ENCODE measurements around the gene JAK3.
"Not testable (repeated sequence)": the region's sequence is repeated elsewhere in the genome, so short reads cannot be mapped to it uniquely, and the experiment has no call there.

JAK3 gene

GRCh38 chr19:17783721-17784120 lies 64.1 kb downstream of the JAK3 start:
- intact Hi-C loops (cut with DNase I), result loop anchor here (5.0 kb wide), 1 partner anchor 81 kb away; no protein-coding TSS in a partner anchor
- DNase-seq, result not testable (repeated sequence)

- DNase-seq, result no peak
- intact Hi-C loops (cut with DNase I), result loop anchor here (5.0 kb wide), 1 partner anchor 78 kb away; no protein-coding TSS in a partner anchor
Measured at GRCh38 chr19:17780781-17781180, 67.0 kb downstream of the JAK3 start.

- peak in 5 of 10 donors; percentile 28 to 92 (median 44) for DNase-seq
Measured at GRCh38 chr19:17778968-17779929, 68.5 kb downstream of the JAK3 start.

DNA sequence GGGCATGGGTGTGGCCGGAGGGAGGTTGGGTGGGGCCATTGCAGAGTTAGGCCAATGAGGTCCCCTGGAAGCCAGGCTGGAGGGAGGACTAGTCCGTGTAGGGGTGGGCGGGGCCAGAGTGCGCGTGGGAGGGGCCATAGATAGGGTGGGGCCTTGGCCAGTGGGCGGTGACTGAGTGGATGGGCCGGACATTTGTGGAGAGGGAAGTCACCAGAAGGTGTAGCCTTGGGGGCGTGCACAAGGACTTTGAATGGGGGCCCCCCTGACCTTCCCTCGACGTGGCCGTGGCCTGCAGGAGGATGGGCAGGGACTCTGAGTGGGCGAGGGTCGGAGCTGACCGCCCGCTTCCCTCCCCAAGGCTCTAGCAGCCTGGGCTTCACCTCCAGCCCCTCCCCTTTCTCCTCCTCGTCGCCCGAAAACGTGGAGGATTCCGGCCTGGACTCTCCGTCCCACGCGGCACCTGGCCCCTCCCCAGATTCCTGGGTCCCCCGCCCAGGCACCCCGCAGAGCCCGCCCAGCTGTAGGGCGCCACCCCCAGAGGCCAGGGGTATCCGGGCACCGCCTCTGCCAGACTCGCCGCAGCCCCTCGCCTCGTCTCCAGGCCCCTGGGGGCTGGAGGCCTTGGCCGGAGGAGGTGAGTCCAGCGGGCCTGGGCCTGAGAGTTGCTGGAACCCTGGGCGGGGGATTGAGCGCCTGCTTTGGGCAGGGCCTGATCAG lies 69.4 kb downstream of the JAK3 start:
- peak in 4 of 10 donors; percentile 28 to 91 (median 81) for DNase-seq
- intact Hi-C loops (cut with DNase I), result loop anchor here (5.0 kb wide), 1 partner anchor 166 kb away; no protein-coding TSS in a partner anchor

More at GRCh38 chr19:17778968-17779929, 68.5 kb downstream of the JAK3 start:
- intact Hi-C loops (cut with DNase I), result loop anchor here (5.0 kb wide), 1 partner anchor 167 kb away; no protein-coding TSS in a partner anchor

DNA sequence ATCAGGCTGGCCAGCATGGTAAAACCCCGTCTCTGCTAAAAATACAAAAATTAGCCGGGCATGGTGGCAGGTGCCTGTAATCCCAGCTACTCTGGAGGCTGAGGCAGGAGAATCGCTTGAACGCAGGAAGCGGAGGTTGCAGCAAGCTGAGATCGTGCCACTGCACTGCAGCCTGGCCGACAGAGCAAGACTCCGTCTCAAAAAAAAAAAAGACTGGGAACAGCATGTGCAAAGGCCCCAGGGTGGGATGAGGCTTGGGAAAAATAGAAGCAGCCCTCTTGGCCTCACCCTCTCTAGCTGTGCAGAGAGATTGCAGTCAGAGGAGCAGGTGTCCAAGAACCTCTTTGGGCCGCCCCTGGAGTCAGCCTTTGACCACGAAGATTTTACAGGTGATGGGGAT lies 69.9 kb downstream of the JAK3 start:
- intact Hi-C loops (cut with DNase I), result loop anchor here (5.0 kb wide), 1 partner anchor 166 kb away; no protein-coding TSS in a partner anchor
- DNase-seq, result not testable (repeated sequence)

DNA sequence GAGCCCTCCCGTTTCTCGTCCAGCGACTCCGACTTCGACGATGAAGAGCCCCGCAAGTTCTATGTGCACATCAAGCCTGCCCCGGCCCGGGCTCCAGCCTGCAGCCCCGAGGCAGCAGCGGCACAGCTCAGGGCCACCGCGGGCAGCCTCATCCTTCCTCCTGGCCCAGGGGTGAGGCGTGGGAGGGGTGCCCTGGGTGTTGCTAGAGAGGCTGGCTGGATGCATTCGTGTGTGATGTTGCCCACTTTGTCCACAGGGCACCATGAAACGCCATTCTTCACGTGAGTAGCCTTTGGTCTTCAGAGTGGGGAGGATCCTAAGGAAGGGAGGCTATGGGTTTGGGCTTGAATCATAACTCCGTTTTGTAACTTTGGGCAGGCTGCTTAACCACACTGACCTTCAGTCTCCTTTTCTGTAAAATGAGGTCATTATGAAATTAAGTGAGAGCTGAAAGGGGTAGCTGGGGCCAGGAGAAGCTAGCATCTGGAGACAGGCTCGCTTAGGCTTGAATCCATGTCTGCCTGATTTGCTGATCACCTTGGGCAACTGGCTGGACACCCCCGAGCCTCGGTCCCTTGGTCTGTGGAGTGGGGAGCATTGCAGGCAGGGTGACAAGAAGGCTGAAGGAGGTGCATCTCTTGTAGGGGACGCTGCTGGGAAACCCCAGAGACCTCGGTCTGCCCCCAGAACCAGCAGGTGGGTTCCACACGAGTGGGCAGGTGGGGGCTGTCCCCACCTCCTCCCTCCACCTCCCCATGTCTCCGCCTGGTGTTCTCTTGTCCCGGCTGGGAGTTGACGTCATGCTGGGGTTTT lies 71.6 kb downstream of the JAK3 start:
- no peak for DNase-seq
- intact Hi-C loops (cut with DNase I), result loop anchor here (5.0 kb wide), 1 partner anchor 164 kb away; no protein-coding TSS in a partner anchor

- peak in 1 of 10 donors; percentile 49 for DNase-seq
- intact Hi-C loops (cut with DNase I), result loop anchor here (5.0 kb wide), 1 partner anchor 163 kb away; no protein-coding TSS in a partner anchor
Measured at GRCh38 chr19:17775245-17775927, 72.4 kb downstream of the JAK3 start.

Measured in posterior cingulate gyrus (tissue), 11 donors.